T-helper 22 cell (primary cell): ENCODE data around the gene KCTD19.

Experiments
- DNase-seq: peaks from one replicate; pipeline ENCODE4 v3.0.0-alpha.2; 2020; ENCODE audit warnings: low read depth

The KCTD19 gene

GRCh38 chr16:67258161-67258835 is 68.2 kb downstream of the KCTD19 start:
- no peak for DNase-seq

GRCh38 chr16:67257486-67258160 is 68.9 kb downstream of the KCTD19 start:
- no peak for DNase-seq

DNA sequence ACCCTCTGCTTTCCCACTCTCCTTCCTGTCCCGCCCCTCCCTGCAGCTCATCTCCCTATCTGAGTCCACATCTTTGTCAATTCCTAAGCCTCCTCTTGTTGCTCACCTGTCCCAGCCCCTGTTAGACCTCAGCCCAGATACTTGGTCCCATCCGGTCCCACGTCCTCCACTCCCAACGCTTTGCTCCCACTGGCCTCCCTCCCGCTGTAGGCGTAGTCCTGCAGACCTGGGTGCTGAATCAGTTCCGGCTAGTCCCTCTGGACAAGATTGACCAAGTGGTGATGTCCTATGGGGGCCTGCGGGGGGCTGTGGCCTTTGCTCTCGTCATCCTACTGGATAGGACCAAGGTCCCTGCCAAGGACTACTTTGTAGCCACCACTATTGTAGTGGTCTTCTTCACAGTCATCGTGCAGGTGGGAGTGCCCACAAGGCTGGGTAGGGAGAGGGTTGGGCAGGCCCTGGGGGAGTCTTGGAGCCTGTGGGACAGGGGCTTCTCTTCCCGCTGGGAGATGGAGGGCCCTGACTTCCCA is 69.8 kb downstream of the KCTD19 start:
- no peak for DNase-seq

GRCh38 chr16:67255553-67256221 is 70.9 kb downstream of the KCTD19 start:
- no peak for DNase-seq

GRCh38 chr16:67254801-67255552 is 71.6 kb downstream of the KCTD19 start:
- no peak for DNase-seq

- no peak for DNase-seq
Measured at GRCh38 chr16:67252609-67253497, 73.7 kb downstream of the KCTD19 start.

DNA sequence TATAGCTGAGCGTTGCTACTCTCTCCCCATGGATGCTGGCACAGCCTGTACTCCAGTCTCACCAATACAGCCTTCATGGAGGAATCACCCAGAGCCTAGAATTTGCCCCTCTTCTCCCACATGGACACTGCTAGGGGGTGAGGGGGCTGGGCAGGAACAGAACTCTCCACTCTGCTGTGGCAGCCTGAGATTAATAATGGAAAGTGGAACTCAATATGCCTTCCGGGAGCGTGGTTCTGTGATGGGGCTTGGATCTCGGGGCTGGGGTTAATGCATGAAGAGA is 76.6 kb downstream of the KCTD19 start:
- no peak for DNase-seq

- DNase-seq = no peak
Measured at GRCh38 chr16:67249178-67250044, 77.1 kb downstream of the KCTD19 start.

- DNase-seq = no peak
Measured at GRCh38 chr16:67248401-67249177, 78.0 kb downstream of the KCTD19 start, which contains the start of gene SLC9A5. Gene SLC9A5, plus strand, starts transcription at chr16:67248979. Its CDS starts 36 bp downstream, at chr16:67249015.

GRCh38 chr16:67248073-67248400 is 78.5 kb downstream of the KCTD19 start:
- no peak for DNase-seq

GRCh38 chr16:67247192-67248072 is 79.1 kb downstream of the KCTD19 start, which contains the start of gene FHOD1:
Gene FHOD1, minus strand, starts transcription at chr16:67247481. Its CDS starts 71 bp downstream, at chr16:67247410.
- peak; percentile 91 for DNase-seq

DNA sequence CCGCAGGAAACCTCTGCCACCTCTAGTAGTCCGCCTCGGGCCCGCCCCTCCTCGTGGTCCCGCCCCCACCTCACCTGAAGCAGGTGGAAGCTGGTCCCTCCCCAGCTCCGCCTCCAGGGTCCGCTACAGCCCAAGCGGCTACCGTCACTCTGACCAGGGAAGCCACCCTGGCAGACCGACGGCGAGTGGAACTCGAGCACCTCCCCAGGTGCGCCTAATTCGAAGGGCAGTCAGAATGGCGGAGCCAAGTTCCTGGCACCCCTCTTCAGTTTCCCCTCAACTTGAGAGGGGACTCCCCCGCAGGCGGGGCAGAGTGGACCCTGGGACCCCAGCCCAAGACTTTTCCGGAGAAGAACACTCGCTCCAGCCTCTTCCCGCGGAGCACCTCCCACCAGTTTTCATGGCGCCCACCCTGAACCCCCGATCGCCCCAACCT is 79.8 kb downstream of the KCTD19 start:
- DNase-seq = no peak

DNA sequence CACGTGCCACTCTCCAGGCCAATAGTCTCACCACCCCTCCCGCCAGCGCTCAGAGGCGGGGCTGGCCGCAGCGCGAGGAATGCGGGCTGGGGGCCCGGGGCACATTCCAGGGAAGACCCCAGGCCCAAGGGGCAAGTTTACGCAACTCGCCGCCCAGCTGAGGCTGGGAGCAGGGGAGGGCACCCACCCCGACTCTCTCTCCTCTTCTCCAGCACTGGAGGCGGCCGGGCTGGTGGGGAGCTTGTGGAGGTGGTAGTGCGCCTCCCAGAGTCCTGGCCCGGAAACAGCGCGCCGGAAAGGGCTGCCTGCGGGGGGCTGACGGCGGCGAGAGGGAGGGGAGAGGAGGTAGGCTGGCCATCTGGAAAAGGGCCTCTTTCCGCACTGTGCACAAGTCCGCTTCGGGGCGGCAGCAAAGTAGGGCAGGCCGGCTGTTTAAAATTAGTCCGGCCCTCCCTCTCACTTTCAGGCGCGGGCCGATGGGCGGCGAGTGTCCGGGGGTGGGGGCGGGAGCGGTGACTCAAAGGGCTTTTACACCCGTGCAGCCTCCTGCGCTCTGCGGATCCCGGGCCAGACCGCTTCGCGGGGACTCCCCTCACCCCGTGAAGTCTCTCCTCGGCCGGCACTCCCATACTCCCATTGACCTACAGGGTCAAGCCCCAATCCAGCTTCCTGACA is 80.3 kb downstream of the KCTD19 start:
- DNase-seq = peak; percentile 38

DNA sequence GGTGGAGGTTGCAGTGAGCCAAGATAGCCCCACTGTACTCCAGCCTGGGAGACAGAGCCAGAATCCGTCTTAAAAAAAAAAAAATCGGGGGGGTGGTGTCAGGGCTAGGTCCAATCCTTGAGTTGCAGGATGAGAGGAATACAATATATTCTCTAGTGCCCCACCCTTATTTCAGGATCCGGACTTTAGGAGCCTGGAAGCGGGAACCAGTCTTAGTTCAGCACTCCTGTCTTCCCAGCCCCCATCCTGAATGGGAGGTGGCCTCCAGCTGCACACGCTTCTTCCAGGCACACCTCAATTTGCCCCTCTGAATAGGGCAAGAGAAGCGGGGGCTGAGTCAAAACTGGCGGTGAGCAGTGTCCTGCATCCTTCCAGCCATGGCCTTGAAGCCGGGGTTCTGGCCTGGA is 80.9 kb downstream of the KCTD19 start:
- DNase-seq = no peak

DNA sequence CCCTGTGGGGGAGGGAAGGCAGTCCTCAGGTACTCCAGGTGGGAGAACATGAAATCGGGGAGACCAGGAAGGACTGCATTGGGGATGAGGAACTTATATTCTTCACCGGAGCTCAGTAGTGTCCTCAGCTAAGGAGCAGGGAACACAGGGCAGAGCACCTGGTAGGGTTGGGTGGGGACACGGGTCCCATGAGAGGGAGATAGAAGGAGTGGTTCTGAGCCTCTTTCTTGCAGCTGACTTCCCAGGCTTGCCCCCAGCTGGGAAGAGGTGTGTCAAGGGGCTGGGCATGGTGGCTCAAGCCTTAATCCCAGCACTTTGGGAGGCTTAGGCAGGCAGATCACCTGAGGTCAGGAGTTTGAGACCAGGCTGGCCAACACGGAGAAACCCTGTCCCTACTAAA is 81.4 kb downstream of the KCTD19 start:
- DNase-seq = no peak

GRCh38 chr16:67244387-67245185 is 82.0 kb downstream of the KCTD19 start:
- peak; percentile 85 for DNase-seq

GRCh38 chr16:67243481-67243880 is 83.1 kb downstream of the KCTD19 start:
- no peak for DNase-seq
